OCI-LY3 (cell line): Measurements from ENCODE around the gene EML1.

Experiments
- H2AFZ ChIP-seq: fragments of 200-600, 300-600 bp; shearing (Covaris generic); 2 replicates; pipeline ENCODE4 v1.6.0; 2014; ENCODE audit warnings: antibody characterized with exemption, low read depth, low read length
- H3K27ac ChIP-seq: fragments of 200-600, 300-600 bp; sonication (generic); 2 replicates; pipeline ENCODE4 v1.5.1; 2014; ENCODE audit warnings: mild to moderate bottlenecking, low read length, moderate library complexity, mixed read lengths
- H3K27me3 ChIP-seq: fragments of 200-600, 300-600 bp; sonication (generic); 2 replicates; pipeline ENCODE4 v1.6.1; 2014; ENCODE audit warnings: low read depth, low read length, mixed read lengths
- H3K36me3 ChIP-seq: fragments of 200-600, 300-600 bp; sonication (generic); replicated peaks from 2 replicates; pipeline ENCODE3; 2014; ENCODE audit warnings: low read depth, low read length, mixed read lengths
- H3K4me1 ChIP-seq: fragments of 300-600, 200-600 bp; sonication (generic); 2 replicates; pipeline ENCODE4 v1.6.1; 2014; ENCODE audit warnings: low read length, mixed read lengths
- H3K4me2 ChIP-seq: fragments of 200-600, 300-600 bp; sonication (generic); 2 replicates; pipeline ENCODE4 v1.6.1; 2014; ENCODE audit warnings: low read length, mixed read lengths
- H3K4me3 ChIP-seq: fragments of 300-600, 200-600 bp; sonication (generic); 2 replicates; pipeline ENCODE4 v1.5.1; 2014; ENCODE audit warnings: antibody characterized with exemption, mild to moderate bottlenecking, low read length, moderate library complexity
- H3K79me2 ChIP-seq: fragments of 300-600, 200-600 bp; shearing (Covaris generic); 2 replicates; pipeline ENCODE4 v1.6.1; 2014; ENCODE audit warnings: mild to moderate bottlenecking, low read length, mixed read lengths
- H3K9ac ChIP-seq: fragments of 300-600, 200-600 bp; shearing (Covaris generic); 2 replicates; pipeline ENCODE4 v1.6.0; 2014; ENCODE audit warnings: mild to moderate bottlenecking, low read length, moderate library complexity
- H3K9me3 ChIP-seq: fragments of 200-600, 300-600 bp; shearing (Covaris generic); 2 replicates; pipeline ENCODE4 v1.6.1; 2014; ENCODE audit warnings: low read length, mixed read lengths; ENCODE audit not compliant: insufficient read depth
- H4K20me1 ChIP-seq: fragments of 200-600, 300-600 bp; sonication (generic); 2 replicates; pipeline ENCODE4 v1.6.1; 2016; ENCODE audit warnings: low read length, mixed read lengths; ENCODE audit not compliant: insufficient read depth
- EZH2phosphoT487 ChIP-seq: fragments of 200-600 bp; shearing (Covaris generic); IDR thresholded peaks from 2 replicates; pipeline ENCODE4 v1.6.1; 2018; ENCODE audit warnings: antibody characterized with exemption, mixed run types, low read depth
- TF ChIP-seq, protein P1 (sequence below): fragments of 200-600, 300-600 bp; sonication (generic); IDR thresholded peaks from 2 replicates; pipeline ENCODE4 v1.5.1; 2014; ENCODE audit warnings: antibody characterized with exemption, low read length, low read depth

Gene EML1, protein sequence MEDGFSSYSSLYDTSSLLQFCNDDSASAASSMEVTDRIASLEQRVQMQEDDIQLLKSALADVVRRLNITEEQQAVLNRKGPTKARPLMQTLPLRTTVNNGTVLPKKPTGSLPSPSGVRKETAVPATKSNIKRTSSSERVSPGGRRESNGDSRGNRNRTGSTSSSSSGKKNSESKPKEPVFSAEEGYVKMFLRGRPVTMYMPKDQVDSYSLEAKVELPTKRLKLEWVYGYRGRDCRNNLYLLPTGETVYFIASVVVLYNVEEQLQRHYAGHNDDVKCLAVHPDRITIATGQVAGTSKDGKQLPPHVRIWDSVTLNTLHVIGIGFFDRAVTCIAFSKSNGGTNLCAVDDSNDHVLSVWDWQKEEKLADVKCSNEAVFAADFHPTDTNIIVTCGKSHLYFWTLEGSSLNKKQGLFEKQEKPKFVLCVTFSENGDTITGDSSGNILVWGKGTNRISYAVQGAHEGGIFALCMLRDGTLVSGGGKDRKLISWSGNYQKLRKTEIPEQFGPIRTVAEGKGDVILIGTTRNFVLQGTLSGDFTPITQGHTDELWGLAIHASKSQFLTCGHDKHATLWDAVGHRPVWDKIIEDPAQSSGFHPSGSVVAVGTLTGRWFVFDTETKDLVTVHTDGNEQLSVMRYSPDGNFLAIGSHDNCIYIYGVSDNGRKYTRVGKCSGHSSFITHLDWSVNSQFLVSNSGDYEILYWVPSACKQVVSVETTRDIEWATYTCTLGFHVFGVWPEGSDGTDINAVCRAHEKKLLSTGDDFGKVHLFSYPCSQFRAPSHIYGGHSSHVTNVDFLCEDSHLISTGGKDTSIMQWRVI

DNA sequence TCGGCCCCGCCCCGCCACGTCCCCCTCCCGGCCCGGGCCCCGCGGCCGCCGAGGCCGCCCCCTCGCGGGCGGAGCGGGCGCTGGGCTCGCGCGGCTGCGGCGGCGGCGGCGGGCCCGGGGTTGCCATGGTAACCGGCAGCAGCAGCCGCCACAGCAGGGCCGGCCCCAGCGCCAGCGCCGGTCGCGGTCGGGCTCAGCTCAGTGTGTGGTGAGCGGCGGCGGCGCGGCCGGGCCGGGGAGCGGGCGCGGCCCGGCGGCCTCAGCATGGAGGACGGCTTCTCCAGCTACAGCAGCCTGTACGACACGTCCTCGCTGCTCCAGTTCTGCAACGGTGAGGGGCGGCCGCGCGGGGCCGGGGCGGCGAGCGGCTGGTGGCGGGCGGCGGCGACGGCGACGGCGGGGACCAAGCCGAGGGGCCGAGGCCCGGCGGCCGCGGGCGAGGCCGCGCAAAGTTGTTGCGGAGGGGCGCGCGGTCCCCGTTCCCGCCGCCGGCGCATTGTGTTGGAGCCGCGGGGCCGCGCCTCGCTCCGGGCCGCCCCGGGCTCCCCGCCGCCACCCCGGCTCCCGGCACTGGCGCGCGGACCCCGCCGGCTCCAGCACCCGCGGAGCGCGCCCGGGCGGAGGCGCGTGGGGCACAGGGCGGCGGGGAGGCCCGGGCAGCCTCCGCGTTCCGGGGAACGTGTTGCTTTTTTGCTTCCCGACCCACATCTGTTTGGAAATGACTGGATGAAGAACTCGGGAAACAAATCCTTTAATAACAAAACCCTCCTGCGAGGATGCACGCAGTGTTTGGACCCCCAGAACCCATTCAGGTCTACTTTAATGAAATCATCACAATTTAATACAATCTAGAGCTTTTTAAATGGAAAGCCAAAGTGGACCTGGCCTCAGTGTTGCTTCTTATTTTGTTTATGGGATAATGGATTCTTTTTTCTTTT lies at the start of gene EML1:
Gene EML1 (plus strand): TSS at position 201 of the 938 bp plus-strand sequence. CDS start 64 bp downstream, at position 265.
- Histone ChIP-seq H2AFZ (no peak within 1 kb of the TSS), H3K9me3 (0 out of 2 replicates have a peak, but pooled peaks cover 5% of the 10 kb centered on the region), H3K79me2 (peaks cover 51% of the 10 kb centered on the region), H3K27ac (peak within 1 kb of the TSS; percentile 31; the same call in 1 of the 2 replicates), H3K36me3 (peaks cover 22% of the 10 kb centered on the region), H3K27me3 (no peaks in the 10 kb centered on the region), H3K4me3 (peak within 1 kb of the TSS; percentile 82), H3K4me2 (peak within 1 kb of the TSS; percentile 88), H3K9ac (peak within 1 kb of the TSS; percentile 81), H3K4me1 (peaks cover 20% of the 10 kb centered on the region), H4K20me1 (0 out of 2 replicates have a peak, but pooled peaks cover 11% of the 10 kb centered on the region)
- TF ChIP-seq EZH2phosphoT487, result no peak
- TF ChIP-seq, protein P1, sequence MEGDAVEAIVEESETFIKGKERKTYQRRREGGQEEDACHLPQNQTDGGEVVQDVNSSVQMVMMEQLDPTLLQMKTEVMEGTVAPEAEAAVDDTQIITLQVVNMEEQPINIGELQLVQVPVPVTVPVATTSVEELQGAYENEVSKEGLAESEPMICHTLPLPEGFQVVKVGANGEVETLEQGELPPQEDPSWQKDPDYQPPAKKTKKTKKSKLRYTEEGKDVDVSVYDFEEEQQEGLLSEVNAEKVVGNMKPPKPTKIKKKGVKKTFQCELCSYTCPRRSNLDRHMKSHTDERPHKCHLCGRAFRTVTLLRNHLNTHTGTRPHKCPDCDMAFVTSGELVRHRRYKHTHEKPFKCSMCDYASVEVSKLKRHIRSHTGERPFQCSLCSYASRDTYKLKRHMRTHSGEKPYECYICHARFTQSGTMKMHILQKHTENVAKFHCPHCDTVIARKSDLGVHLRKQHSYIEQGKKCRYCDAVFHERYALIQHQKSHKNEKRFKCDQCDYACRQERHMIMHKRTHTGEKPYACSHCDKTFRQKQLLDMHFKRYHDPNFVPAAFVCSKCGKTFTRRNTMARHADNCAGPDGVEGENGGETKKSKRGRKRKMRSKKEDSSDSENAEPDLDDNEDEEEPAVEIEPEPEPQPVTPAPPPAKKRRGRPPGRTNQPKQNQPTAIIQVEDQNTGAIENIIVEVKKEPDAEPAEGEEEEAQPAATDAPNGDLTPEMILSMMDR, result no peak

DNA sequence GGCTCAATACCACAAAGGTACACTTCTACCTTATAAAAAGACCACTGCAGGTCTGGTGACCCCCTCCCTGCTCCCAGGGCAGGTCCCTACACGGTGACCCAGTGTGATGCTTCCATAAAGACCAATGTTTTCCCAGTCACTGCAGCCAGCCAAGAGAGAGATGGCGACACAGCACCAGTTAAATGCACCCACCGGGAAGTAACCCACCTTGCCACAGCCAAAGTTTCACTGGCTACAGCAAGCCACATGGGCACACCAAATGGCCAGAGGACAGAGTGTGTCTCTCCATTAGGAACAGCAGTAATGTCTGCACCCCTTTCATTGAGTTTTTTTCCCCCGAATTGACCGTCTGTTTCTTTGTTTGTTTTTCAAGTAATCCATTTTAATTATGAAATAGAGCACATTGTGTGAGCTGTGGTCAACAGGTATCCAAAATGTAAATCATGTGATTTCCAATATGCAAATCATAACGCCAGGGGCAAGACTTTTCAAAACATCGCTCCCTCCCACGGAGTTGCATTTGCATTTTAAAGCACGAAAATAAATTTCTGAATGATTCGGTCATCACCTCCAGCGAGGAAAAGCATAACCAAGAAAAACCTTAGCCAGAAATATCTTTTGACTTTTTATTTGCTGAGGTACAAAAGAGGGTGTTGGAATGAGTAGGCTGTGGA lies 48.9 kb upstream of the EML1 start:
- peak overlapping the region; percentile 43; the same call in 1 of the 2 replicates for H2AFZ ChIP-seq
- H3K9ac ChIP-seq, result no peak overlapping the region
- H3K36me3 ChIP-seq, result no peaks in the 10 kb centered on the region
- peaks cover 17% of the 10 kb centered on the region for H3K4me1 ChIP-seq
- peak overlapping the region; percentile 65 for H3K4me2 ChIP-seq
- no peak for TF ChIP-seq EZH2phosphoT487
- TF ChIP-seq, protein P1, result peak; percentile 49
- H4K20me1 ChIP-seq, result no peaks in the 10 kb centered on the region
- H3K27ac ChIP-seq, result no peak overlapping the region
- H3K79me2 ChIP-seq, result no peaks in the 10 kb centered on the region
- no peaks in the 10 kb centered on the region; the same call in 1 of the 2 replicates for H3K27me3 ChIP-seq
- no peaks in the 10 kb centered on the region for H3K9me3 ChIP-seq
- peak overlapping the region; percentile 62 for H3K4me3 ChIP-seq

DNA sequence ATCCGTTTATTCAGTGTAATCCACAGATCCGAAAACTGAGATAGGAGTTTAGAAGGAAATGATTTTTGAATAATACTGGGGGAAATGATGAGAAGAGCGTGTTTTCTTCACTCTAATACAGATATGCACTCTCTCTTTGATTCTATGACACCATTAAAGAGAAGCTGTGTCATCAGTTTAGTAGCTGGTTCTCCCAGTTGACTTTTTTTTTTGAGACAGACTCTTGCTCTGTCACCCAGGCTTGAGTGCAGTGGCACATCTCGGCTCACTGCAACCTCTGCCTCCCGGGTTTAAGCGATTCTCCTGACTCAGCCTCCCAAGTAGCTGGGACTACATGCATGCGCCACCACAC lies 48.4 kb upstream of the EML1 start:
- Histone ChIP-seq H3K4me1 (peaks cover 22% of the 10 kb centered on the region), H3K9me3 (no peaks in the 10 kb centered on the region), H3K4me2 (peak overlapping the region; percentile 65), H3K79me2 (no peaks in the 10 kb centered on the region), H3K36me3 (no peaks in the 10 kb centered on the region), H3K4me3 (peak overlapping the region; percentile 62), H3K27ac (no peak overlapping the region), H3K9ac (no peak overlapping the region), H3K27me3 (no peaks in the 10 kb centered on the region; the same call in 1 of the 2 replicates), H2AFZ (no peak overlapping the region), H4K20me1 (no peaks in the 10 kb centered on the region)
- TF ChIP-seq EZH2phosphoT487, result no peak
- TF ChIP-seq, protein P1, result no peak
